HG03066 (cell line): ENCODE measurements around the gene HSPA12A.

Experiments used
- ATAC-seq: cut with Tn5 transposase; IDR thresholded peaks from one replicate; pipeline ENCODE4 v1.9.1; 2021; ENCODE audit warnings: low read depth; ENCODE audit not compliant: unreplicated experiment

Gene HSPA12A

GRCh38 chr10:116771101-116771958 lies 29.0 kb upstream of the HSPA12A start:
- ATAC-seq = no peak

DNA sequence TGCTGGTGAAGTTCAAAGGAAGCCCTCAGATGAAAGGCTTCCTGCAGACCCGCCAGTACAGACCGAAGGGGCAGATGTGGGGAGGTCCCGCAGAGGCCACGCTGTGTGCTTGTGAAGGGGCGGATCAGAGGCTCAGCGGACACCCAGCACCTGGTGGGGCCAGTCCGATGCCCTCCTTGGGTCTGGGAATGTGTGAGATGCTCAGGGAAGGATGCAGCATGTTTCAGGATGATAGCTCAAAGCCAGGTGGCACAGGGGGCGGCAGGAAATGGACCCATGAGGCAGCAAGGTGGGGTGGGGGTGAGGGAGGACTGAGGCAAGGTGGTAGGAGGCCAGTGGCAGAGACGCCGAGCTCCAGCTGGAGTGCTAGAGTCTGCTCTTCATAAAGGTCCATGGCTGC lies 27.9 kb upstream of the HSPA12A start:
- ATAC-seq = no peak

DNA sequence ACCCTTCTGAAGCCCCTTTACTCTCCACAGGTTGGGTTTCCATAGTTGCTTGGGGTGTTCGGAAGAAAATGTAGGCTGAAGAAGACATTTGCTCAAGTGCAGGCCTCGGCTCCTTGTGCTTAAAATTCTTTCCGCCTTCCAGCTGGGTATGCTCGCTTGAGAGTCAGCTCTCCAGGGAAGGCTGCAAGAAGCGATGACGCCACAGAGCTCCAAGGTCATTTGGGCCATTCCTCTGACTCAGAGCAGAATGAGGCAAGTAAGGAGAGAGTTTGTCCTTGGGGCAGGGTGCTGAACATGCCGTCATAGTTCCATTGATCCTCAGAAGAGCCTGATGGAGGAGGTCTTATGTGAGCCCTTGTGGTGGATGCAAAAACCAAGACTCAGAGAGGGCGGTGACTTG lies 27.4 kb upstream of the HSPA12A start:
- ATAC-seq = no peak

DNA sequence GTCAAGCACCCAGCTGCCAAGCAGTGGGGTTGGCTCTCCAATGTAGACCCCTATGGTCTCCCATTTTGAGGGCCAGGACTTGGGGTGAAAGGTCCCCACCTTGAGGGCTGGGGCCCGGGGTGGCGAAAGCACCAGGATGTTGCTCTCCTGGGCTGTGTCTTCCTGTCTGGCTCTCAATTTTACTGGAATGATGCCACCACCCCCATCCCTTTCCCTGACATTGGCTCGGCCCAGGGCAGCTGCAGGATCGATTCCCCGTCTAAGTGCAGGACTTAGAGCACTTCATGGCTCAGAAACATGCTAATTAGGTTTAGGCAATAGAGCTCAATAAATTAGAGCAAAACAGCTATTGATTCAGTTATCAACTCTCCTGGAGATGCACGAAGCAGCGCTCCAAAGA lies 27.0 kb upstream of the HSPA12A start:
- ATAC-seq = no peak

DNA sequence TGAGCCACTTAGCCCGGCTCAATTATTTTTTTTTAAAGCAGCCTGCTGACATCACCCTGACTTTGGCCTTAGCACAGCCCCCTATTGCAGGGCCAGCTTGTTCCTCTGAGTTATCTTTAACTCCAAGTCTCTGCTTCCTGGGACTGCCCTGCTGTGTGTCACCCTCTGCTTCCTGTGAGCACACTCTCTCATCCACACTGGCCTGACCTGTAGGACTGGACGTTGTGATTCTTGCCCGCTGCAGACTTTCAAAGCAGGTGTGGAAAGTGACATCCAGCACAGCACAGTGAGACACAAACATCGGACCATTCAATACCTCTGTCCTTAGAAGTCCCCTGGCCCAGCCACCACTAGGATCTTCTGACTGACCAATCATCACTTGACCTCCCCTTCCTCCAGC lies 26.4 kb upstream of the HSPA12A start:
- no peak for ATAC-seq

- ATAC-seq = no peak
Measured at GRCh38 chr10:116766837-116767634, 24.7 kb upstream of the HSPA12A start.

GRCh38 chr10:116766241-116766827 lies 24.0 kb upstream of the HSPA12A start:
- no peak for ATAC-seq

DNA sequence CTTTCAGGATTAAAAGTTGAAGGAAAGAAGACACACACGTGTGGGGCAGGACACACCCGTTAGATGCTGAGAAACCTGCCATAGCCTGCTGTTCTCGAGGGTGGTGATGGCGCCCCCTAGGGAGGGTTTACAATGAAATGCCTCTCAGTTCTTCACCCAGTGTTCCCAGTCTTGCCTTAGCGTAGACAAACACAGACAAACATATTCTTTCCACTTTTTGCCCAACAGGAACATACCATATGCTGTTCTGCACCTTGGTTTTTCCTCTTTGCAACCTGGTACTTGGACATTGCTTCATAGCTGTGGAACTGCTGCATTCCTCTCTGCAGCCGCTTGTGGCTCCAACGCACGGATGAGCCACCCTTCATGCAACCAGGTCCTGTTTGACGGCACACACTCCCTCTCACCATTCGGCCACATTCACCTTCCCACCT lies 23.3 kb upstream of the HSPA12A start:
- ATAC-seq = no peak

DNA sequence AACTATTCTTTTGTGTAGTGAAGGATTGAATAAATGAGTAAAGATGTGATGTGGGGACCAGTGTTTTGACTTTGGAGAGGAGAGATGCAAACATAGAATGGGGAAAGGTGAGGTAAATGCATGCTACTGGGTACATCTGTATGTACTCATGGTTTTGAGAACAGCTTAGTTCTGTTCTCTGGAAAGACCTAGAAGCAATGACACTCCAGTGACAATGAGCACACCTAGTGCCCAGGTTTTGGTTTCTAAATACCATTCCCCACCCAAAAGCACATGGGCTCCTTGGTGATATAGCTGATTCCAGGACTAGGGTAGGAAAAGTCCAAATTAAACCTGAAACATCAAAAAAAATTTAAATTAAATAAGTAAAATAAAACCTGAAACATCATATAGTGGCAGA lies 22.6 kb upstream of the HSPA12A start:
- no peak for ATAC-seq

DNA sequence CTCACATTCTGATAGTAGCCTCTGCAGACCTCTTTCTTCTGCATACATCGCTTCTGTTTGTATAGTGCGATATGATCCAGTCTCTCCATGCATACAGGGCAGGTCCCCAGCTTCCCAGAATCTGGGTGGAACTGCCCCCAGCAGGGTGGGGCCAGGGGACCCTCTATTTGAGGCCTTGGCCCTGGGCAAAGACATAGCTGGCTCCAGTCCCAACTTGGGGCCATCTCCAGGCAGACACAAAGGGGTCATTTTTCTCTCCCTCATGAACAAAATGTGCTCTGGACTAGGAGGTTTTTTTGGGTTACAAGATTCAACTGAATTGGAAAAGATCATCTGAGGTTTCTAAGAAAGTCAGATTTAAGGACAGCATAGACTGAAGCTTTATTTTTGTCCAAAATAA lies 21.1 kb upstream of the HSPA12A start:
- ATAC-seq = no peak

DNA sequence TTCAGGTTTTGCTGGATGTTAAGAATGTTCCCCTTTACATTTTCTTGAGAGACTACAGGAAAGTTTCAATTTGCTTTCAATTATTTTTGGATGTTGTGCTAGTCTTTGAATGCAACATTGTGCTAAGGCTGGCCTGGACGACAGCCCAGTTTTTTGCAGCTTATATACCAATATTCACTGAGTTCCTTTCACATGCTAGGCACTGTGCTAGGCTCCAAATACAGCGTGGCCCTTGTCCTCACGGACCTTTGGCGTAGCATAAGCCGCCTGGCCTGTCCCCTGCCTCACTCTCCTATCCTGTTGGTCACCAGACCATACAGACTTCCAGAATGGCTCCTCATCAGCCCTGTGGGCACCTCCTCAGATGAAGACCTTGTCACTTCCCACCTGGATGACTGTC lies 19.5 kb upstream of the HSPA12A start:
- ATAC-seq = no peak

GRCh38 chr10:116760919-116761318 lies 18.6 kb upstream of the HSPA12A start:
- ATAC-seq = no peak

DNA sequence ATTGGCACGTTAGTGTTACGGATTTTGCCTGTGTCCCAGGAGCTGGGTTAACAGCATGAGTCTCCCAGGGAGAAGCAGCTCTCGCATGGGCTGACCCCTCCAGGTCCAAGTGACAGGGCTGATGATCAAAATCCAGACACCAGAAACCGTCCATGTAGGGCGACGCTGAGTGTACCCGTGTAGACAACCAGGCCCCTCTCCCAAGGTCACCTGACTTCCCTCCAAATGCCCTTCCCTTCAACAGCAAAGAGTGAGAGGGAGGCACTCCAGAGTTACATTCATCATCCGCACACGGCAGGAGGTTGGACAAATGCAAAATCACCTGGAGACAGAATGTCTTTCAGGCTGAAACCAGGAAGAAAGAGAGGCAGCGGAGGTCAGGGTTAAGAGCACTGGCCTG lies 14.9 kb upstream of the HSPA12A start:
- ATAC-seq = no peak

- ATAC-seq = no peak
Measured at GRCh38 chr10:116756277-116756676, 13.9 kb upstream of the HSPA12A start.

DNA sequence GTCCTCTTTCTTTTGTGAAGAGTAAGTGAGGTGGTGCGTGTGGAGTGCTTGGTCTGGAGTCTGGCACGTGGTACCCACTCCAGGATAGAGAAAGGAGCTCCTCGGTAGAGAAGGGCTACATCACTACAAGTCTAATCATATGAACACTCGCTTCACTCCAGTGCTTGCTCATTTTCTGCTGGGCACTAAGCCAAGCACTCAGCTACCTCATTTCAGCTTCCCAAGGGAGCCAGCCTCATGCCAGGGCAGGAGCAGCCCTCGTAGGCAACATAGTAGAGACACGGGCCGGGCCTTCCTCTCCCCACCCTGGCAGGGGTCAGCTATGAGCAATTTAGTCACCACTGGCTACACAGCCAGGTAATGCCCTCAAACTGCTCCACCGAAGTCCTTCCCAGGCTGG lies 11.4 kb upstream of the HSPA12A start:
- ATAC-seq = no peak

DNA sequence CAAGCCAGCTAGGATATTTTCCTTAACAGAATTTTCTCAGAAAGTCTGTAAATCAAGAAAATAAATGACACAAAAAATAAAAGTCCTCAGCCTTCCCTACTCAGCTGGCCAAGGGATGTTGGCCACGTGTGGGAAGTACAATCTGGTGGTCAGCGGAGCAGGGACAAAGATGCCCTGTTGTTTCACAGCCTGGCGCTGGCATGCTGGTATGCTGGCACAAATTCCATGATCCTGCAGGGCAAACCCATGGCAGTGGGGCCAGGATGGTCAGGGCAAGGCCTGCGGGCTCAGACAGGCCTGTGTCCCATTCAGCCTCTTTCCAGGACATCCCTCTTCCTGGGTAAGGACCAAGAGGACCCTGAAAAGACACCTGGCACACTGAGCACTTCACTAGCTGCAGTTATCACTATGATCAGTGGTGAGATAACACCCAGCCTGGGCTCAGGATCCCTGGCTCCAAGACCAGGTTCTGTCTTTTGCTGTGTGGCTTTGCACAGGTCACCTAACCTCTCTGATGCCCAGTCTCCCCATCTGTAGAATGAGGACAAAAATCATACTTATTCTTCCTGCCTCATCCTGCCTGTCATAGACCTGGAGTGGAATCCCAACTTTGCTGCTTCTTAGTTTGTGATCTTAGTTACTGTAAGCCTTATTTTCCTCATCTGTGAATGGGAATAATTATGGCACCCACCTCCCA lies 10.8 kb upstream of the HSPA12A start:
- no peak for ATAC-seq

GRCh38 chr10:116752563-116752962 lies 10.2 kb upstream of the HSPA12A start:
- ATAC-seq = no peak

DNA sequence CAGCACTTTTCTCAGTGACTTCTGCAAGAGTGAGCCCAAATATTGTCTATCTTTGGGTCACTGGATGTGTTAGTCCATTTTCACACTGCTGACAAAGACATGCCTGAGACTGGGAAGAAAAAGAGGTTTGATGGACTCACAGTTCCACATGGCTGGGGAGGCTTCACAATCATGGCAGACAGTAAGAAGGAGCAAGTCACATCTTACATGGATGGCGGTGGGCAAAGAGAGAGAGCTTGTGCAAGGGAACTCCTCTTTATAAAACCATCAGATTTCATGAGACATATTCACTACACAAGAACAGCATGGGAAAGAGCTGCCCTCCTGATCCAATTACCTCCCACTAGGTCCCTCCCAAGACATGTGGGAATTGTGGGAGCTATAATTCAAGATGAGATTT lies 6.1 kb upstream of the HSPA12A start:
- ATAC-seq = no peak

- ATAC-seq = no peak
Measured at GRCh38 chr10:116748041-116748440, 5.7 kb upstream of the HSPA12A start.

- no peak for ATAC-seq
Measured at GRCh38 chr10:116747325-116747724, 5.0 kb upstream of the HSPA12A start.

DNA sequence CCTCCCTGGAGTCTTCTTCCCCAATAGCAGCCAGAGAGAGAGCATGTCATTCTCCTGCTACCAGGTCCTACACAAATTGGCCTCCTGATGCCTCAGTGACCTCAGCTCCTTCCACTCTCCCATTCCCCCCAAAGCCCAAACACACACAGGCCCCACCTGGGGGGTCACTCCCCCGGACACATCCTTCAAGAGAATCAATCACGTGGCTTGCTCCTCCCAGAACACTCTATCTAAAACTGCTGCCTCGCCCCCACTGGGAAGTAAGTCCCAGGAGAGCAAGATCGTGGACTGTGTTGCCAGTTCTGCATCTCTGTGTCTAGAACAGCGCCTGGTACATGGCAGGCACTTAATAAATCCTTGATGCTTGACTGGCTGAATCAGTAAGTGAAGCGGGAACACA lies 2.5 kb upstream of the HSPA12A start:
- ATAC-seq = no peak
